ENCODE results near the gene B3GALNT1. TPM values are rescaled to one million over a fixed set of nuclear protein-coding genes. Genes with fewer than 3 reads are reported as not detected.

Gene B3GALNT1
- polyA plus RNA-seq, 1 experiment, result 18.9 TPM

DNA sequence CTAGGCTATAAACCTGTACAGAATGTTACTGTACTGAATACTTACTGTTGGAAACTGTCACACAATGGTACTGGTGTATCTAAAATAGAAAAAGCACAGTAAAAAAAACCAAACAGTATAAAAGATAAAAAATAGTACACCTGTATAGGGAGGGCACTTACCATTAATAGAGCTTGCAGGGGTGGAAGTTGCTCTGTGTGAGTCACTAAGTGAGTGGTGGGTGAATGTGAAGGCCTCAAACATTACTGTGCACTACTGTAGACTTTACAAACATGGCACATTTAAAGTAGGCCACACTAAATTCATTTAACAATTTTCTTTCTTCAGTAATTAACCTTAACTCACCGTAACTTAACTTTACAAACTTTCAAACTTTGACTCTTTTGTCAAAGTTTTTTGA lies 22.0 kb downstream of the B3GALNT1 start:
- TF ChIP-seq, protein P1, sequence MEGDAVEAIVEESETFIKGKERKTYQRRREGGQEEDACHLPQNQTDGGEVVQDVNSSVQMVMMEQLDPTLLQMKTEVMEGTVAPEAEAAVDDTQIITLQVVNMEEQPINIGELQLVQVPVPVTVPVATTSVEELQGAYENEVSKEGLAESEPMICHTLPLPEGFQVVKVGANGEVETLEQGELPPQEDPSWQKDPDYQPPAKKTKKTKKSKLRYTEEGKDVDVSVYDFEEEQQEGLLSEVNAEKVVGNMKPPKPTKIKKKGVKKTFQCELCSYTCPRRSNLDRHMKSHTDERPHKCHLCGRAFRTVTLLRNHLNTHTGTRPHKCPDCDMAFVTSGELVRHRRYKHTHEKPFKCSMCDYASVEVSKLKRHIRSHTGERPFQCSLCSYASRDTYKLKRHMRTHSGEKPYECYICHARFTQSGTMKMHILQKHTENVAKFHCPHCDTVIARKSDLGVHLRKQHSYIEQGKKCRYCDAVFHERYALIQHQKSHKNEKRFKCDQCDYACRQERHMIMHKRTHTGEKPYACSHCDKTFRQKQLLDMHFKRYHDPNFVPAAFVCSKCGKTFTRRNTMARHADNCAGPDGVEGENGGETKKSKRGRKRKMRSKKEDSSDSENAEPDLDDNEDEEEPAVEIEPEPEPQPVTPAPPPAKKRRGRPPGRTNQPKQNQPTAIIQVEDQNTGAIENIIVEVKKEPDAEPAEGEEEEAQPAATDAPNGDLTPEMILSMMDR (IDR thresholded peaks at IDR 0.05; ENCODE audit: insufficient read depth, low read depth, low read length), result no peak
- ChIA-PET POLR2A (no interaction called here), CTCF (interaction anchor here (1.4 kb wide), 1 partner anchor 14 kb away, joined by 4 read pairs; no protein-coding TSS in a partner anchor)
- no peak for DNase-seq (ENCODE audit: low read depth)
- H3K27me3 ChIP-seq (ENCODE audit: control insufficient read depth, insufficient read depth, low read length), result no peaks in the 10 kb centered on the region
- no peaks in the 10 kb centered on the region; the same call in 1 of the 2 replicates for H3K36me3 ChIP-seq (ENCODE audit: control insufficient read depth, insufficient read depth, low read length)
- no peak overlapping the region for H3K4me3 ChIP-seq (ENCODE audit: low read depth, low read length)

DNA sequence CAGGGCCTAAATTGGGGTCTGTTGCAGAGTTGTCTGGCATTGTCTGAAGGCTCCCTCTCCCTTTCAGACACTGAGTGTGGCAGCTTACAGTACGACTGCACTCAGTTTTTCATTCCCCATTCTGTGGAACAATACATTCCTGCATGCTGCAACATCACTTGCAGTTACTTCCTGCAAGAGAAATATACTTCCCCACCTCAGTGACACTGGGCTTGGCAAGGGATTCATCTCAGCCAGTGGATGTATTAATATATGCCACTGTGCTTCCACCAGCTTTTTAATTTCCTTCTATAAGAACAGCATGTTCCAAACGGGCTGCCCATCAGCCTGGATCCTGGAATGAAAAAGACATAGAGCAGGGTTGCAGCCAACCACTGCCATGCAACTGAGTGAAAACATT lies 23.1 kb downstream of the B3GALNT1 start:
- no peaks in the 10 kb centered on the region for H3K27me3 ChIP-seq (ENCODE audit: control insufficient read depth, insufficient read depth, low read length)
- CTCF ChIA-PET, result interaction anchor here (1.4 kb wide), 1 partner anchor 15 kb away, joined by 4 read pairs; no protein-coding TSS in a partner anchor
- DNase-seq (ENCODE audit: low read depth), result no peak

DNA sequence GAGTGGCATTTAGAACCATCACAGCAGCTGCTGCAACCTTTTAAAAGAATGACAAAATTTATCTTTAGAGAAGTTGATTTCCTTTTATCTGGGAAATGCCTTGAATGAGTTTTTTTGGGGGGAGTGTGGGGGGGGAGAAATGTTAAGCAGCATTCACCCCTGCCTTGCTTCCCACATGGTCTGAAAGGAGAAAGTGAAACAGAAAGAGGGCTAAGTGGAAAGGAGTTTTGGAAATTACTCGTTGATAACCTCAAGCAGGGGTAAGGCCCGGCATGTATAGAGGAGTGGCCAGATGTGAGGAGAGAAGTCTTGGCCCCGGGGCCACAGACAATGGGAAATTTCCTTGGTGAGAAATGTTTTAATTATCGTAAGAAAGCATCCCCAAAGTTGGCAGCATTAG lies 23.5 kb downstream of the B3GALNT1 start:
- DNase-seq (ENCODE audit: low read depth), result no peak
- Histone ChIP-seq H3K4me3 (ENCODE audit: low read depth, low read length) (no peak overlapping the region), H3K27me3 (ENCODE audit: control insufficient read depth, insufficient read depth, low read length) (no peaks in the 10 kb centered on the region), H3K36me3 (ENCODE audit: control insufficient read depth, insufficient read depth, low read length) (no peaks in the 10 kb centered on the region; the same call in 1 of the 2 replicates)
- TF ChIP-seq, protein P1 (IDR thresholded peaks at IDR 0.05; ENCODE audit: insufficient read depth, low read depth, low read length), result no peak
- CTCF ChIA-PET, result no interaction called here
- POLR2A ChIA-PET, result no interaction called here

More for the DNA sequence above, 23.1 kb downstream of the B3GALNT1 start:
- TF ChIP-seq, protein P1 (IDR thresholded peaks at IDR 0.05; ENCODE audit: insufficient read depth, low read depth, low read length), result no peak
- Histone ChIP-seq H3K4me3 (ENCODE audit: low read depth, low read length) (no peak overlapping the region), H3K36me3 (ENCODE audit: control insufficient read depth, insufficient read depth, low read length) (no peaks in the 10 kb centered on the region; the same call in 1 of the 2 replicates)
- POLR2A ChIA-PET, result no interaction called here

DNA sequence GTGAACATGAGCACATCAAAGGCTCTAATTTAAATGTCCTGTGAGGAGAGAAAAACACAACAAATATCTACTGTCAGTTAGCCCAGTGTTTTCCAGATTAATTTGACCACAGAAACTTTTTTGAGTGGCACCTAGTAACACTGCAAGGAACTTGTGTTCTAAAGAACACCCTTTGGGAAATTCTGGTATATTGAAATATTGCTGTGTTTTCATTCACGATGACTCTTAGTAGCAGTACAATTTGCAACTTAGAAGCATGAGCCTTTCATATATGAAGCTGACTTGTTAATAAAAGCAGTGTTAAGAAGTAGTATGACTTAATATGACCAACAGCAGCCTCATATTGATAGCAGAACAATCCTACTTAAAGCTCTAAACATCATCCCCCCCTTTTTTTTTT lies 32.0 kb downstream of the B3GALNT1 start:
- no peaks in the 10 kb centered on the region for H3K36me3 ChIP-seq (ENCODE audit: control insufficient read depth, insufficient read depth, low read length)
- TF ChIP-seq, protein P1 (IDR thresholded peaks at IDR 0.05; ENCODE audit: insufficient read depth, low read depth, low read length), result no peak
- no peak for DNase-seq (ENCODE audit: low read depth)
- POLR2A ChIA-PET, result no interaction called here
- H3K27me3 ChIP-seq (ENCODE audit: control insufficient read depth, insufficient read depth, low read length), result no peaks in the 10 kb centered on the region
- CTCF ChIA-PET, result interaction anchor here (0.8 kb wide), 1 partner anchor 46 kb away, joined by 3 read pairs; no protein-coding TSS in a partner anchor
- H3K4me3 ChIP-seq (ENCODE audit: low read depth, low read length), result no peak overlapping the region

DNA sequence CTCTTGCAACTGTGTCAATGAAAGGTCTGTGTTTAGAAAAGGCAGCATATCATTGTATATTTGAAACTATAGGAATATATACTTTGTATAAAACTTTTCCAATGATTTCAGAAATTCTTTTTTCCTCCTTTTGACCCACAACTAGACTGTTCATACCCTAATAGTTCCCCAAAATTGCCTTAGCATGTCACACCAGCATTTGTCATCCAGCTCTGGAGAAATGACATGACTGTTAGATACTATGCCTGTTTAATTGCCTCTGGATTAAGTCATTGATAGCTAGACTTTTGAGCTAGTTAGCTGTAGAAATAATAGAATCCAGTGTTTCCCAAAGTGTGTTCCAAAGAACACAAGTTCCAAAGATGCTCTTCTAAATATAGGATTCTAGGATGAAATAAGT lies 32.4 kb downstream of the B3GALNT1 start:
- DNase-seq (ENCODE audit: low read depth), result no peak
- POLR2A ChIA-PET, result no interaction called here
- Histone ChIP-seq H3K4me3 (ENCODE audit: low read depth, low read length) (no peak overlapping the region), H3K27me3 (ENCODE audit: control insufficient read depth, insufficient read depth, low read length) (no peaks in the 10 kb centered on the region), H3K36me3 (ENCODE audit: control insufficient read depth, insufficient read depth, low read length) (no peaks in the 10 kb centered on the region)
- CTCF ChIA-PET, result interaction anchor here (0.8 kb wide), 1 partner anchor 46 kb away, joined by 3 read pairs; no protein-coding TSS in a partner anchor
- TF ChIP-seq, protein P1 (IDR thresholded peaks at IDR 0.05; ENCODE audit: insufficient read depth, low read depth, low read length), result no peak

Measured in BJ (cell line).